Mesenchymal stem cell (in vitro differentiated cells and primary cell): ENCODE data around the gene DDX42.
A peak's percentile ranks its signal among the peaks of the same experiment; 100 is the strongest.

Experiments used
- DNase-seq: peaks from one replicate; pipeline ENCODE4 v3.0.0-alpha.2; 2013
- H2AFZ ChIP-seq: one replicate; pipeline ENCODE4 v1.6.1; 2013; ENCODE audit warnings: low read depth, mild to moderate bottlenecking, control low read depth, inconsistent platforms, low read length, moderate library complexity
- H2AK5ac ChIP-seq: 2 replicates; pipeline ENCODE4 v1.6.1; 2013; ENCODE audit warnings: low read length, moderate library complexity, mild to moderate bottlenecking, inconsistent platforms; ENCODE audit not compliant: severe bottlenecking
- H2BK120ac ChIP-seq: one replicate; pipeline ENCODE4 v1.6.1; 2013; ENCODE audit warnings: low read depth, mild to moderate bottlenecking, inconsistent platforms, low read length, moderate library complexity
- H2BK12ac ChIP-seq, 2 experiments: one replicate each; pipeline ENCODE4 v1.6.1; 2013; ENCODE audit warnings: inconsistent platforms in 2 of 2, low read length in 2 of 2, mild to moderate bottlenecking in 2 of 2, moderate library complexity in 2 of 2, control low read depth in 1 of 2
- H2BK15ac ChIP-seq: one replicate; pipeline ENCODE4 v1.6.1; 2013; ENCODE audit warnings: mild to moderate bottlenecking, low read depth, inconsistent platforms; ENCODE audit not compliant: poor library complexity, severe bottlenecking
- H2BK5ac ChIP-seq: 2 replicates; pipeline ENCODE4 v1.6.1; 2013; ENCODE audit warnings: low read depth, mild to moderate bottlenecking, low read length, control low read depth, inconsistent platforms; ENCODE audit not compliant: poor library complexity, severe bottlenecking
- H3K14ac ChIP-seq, 2 experiments: one replicate each; pipeline ENCODE4 v1.6.1; 2013; ENCODE audit warnings: inconsistent platforms in 2 of 2, low read length in 2 of 2, control low read depth in 1 of 2, mild to moderate bottlenecking in 1 of 2, moderate library complexity in 1 of 2
- H3K18ac ChIP-seq, 2 experiments: one replicate each; pipeline ENCODE4 v1.6.1; 2013; ENCODE audit warnings: inconsistent platforms in 2 of 2, low read length in 2 of 2, control low read depth in 1 of 2, low read depth in 1 of 2, mild to moderate bottlenecking in 1 of 2
- H3K23ac ChIP-seq, 2 experiments: one replicate each; pipeline ENCODE4 v1.6.1; 2013; ENCODE audit warnings: inconsistent platforms in 2 of 2, low read length in 2 of 2, mild to moderate bottlenecking in 2 of 2, moderate library complexity in 2 of 2, control low read depth in 1 of 2
- H3K27ac ChIP-seq: 2 replicates; pipeline ENCODE4 v1.5.1; 2013; ENCODE audit warnings: mild to moderate bottlenecking, moderate library complexity, low read length, control low read depth, inconsistent platforms; ENCODE audit not compliant: poor library complexity, severe bottlenecking
- H3K27me3 ChIP-seq, 2 experiments: 2 replicates each; pipeline versions ENCODE4 v1.6.1 to v1.7.0; 2013; ENCODE audit warnings: low read length in 2 of 2, mild to moderate bottlenecking in 2 of 2, moderate library complexity in 2 of 2, control low read depth in 1 of 2, inconsistent platforms in 1 of 2; ENCODE audit not compliant: control insufficient read depth in 1 of 2, insufficient read depth in 1 of 2
- H3K36me3 ChIP-seq, 2 experiments: 2 replicates each; pipeline versions ENCODE4 v1.6.1 to v1.7.0; 2013; ENCODE audit warnings: low read length in 2 of 2, control low read depth in 1 of 2, inconsistent platforms in 1 of 2, low read depth in 1 of 2, mild to moderate bottlenecking in 1 of 2; ENCODE audit not compliant: insufficient read depth in 2 of 2, control insufficient read depth in 1 of 2
- H3K4ac ChIP-seq, 2 experiments: one replicate each; pipeline ENCODE4 v1.6.1; 2013; ENCODE audit warnings: inconsistent platforms in 2 of 2, low read length in 2 of 2, mild to moderate bottlenecking in 2 of 2, moderate library complexity in 2 of 2, control low read depth in 1 of 2, low read depth in 1 of 2
- H3K4me1 ChIP-seq: 2 replicates; pipeline ENCODE4 v1.6.1; 2013; ENCODE audit warnings: low read depth, low read length, control low read depth; ENCODE audit not compliant: control insufficient read depth, insufficient read depth
- H3K4me2 ChIP-seq: 2 replicates; pipeline ENCODE4 v1.6.1; 2013; ENCODE audit warnings: low read length, mild to moderate bottlenecking, inconsistent platforms; ENCODE audit not compliant: poor library complexity, severe bottlenecking
- H3K4me3 ChIP-seq, 2 experiments: 2 replicates each; pipeline versions ENCODE4 v1.5.1 to v1.7.0; 2013; ENCODE audit warnings: low read length in 2 of 2, mild to moderate bottlenecking in 2 of 2, control low read depth in 1 of 2, low read depth in 1 of 2; ENCODE audit not compliant: insufficient read depth in 1 of 2
- H3K79me1 ChIP-seq: replicated peaks from 2 replicates; pipeline ENCODE4 v1.6.1; 2013; ENCODE audit warnings: mild to moderate bottlenecking, control low read depth, low read length, inconsistent platforms; ENCODE audit not compliant: poor library complexity, severe bottlenecking
- H3K9ac ChIP-seq: 2 replicates; pipeline ENCODE4 v1.7.0; 2013; ENCODE audit warnings: mild to moderate bottlenecking, low read length, moderate library complexity
- H3K9me3 ChIP-seq: 2 replicates; pipeline ENCODE4 v1.7.0; 2013; ENCODE audit warnings: mild to moderate bottlenecking, low read length; ENCODE audit not compliant: control insufficient read depth
- H4K8ac ChIP-seq: one replicate; pipeline ENCODE4 v1.6.1; 2013; ENCODE audit warnings: inconsistent platforms, mild to moderate bottlenecking, low read length, moderate library complexity
- H4K91ac ChIP-seq: one replicate; pipeline ENCODE4 v1.6.1; 2013; ENCODE audit warnings: mild to moderate bottlenecking, low read length, inconsistent platforms
- WGBS: methylation state at CpG from one replicate; pipeline ENCODE4 v1.1.7; 2013; ENCODE audit warnings: mixed read lengths; 5-methylcytosine and 5-hydroxymethylcytosine counted together

DDX42 gene

DNA sequence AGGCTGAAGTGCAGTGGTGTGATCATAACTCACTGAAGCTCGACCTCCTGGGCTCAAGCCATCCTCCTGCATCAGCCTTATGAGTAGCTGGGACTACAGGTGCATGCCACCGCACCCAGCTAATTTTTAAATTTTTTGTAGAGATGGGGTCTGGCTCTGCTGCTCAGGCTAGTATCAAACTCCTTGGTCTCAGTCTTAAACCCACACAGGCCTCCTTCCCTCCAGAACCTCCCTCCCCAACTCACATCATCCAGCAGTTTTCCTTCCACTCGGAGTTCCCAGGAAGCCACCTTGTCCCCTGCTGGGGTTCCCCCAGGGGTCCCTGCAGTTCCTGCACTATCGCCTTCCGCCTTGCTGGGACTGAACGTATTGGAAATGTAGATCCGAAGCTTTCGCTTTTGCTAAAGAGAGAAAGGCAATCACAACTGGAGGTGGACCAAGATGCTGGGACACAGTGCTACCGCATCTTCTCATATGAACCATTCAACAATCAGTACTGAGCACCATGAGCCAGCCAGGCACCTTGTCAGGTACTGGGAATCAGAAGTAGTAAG, 61.3 kb downstream of the DDX42 start:
- no peak overlapping the region for H3K4me2 ChIP-seq
- H3K18ac ChIP-seq: no peak overlapping the region
- H3K4me1 ChIP-seq: peaks cover 22% of the 10 kb centered on the region
- no peak overlapping the region for H2BK120ac ChIP-seq
- H3K36me3 ChIP-seq: peaks cover 72 to 77% of the 10 kb centered on the region in 2 experiments
- peaks cover 56% of the 10 kb centered on the region for H3K79me1 ChIP-seq
- no peaks in the 10 kb centered on the region for H3K9me3 ChIP-seq
- no peak overlapping the region for H2AFZ ChIP-seq
- no peak overlapping the region for H2BK15ac ChIP-seq
- DNase-seq: no peak
- H3K27ac ChIP-seq: no peak overlapping the region
- H4K8ac ChIP-seq: no peak overlapping the region
- H3K4ac ChIP-seq: no peak overlapping the region
- no peak overlapping the region for H2BK5ac ChIP-seq
- WGBS: 91% methylated on average over 9 of the region's 9 CpGs
- no peak overlapping the region for H3K4me3 ChIP-seq
- no peak overlapping the region for H3K14ac ChIP-seq
- H2BK12ac ChIP-seq: no peak overlapping the region
- H2AK5ac ChIP-seq: no peak overlapping the region
- H3K9ac ChIP-seq: no peak overlapping the region
- no peak overlapping the region for H4K91ac ChIP-seq
- H3K23ac ChIP-seq: no peak overlapping the region
- no peaks in the 10 kb centered on the region for H3K27me3 ChIP-seq

DNA sequence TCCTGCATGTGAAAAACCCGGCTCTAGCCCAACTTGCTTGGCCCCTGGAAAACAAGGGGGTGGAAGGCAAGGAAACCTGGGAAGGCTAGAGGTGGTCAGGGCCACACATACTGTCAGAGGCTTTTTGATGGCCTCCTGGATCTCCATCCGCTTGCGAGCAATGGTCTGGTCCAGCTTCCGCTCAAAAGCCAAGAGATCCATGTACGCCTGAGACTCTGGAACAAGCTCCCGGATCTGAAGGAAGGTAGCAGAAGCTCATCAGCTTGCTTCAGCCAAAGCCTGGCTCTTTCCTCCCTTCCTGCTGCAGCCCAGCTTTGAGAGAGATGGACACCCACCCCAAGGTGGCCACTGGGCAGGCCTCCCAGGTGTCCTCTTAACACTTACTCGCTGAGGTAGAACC, 62.8 kb downstream of the DDX42 start:
- H3K14ac ChIP-seq: no peak overlapping the region
- H3K79me1 ChIP-seq: peaks cover 44% of the 10 kb centered on the region
- no peak overlapping the region for H2BK12ac ChIP-seq
- H3K27me3 ChIP-seq: no peaks in the 10 kb centered on the region
- no peak overlapping the region for H3K27ac ChIP-seq
- WGBS: 93% methylated on average over 7 of the region's 7 CpGs
- H3K9me3 ChIP-seq: no peaks in the 10 kb centered on the region
- no peak overlapping the region for H4K8ac ChIP-seq
- H2AK5ac ChIP-seq: no peak overlapping the region
- H2AFZ ChIP-seq: no peak overlapping the region
- no peak overlapping the region for H4K91ac ChIP-seq
- no peak overlapping the region for H3K4me2 ChIP-seq
- H3K23ac ChIP-seq: no peak overlapping the region
- no peak for DNase-seq
- H3K9ac ChIP-seq: no peak overlapping the region
- H3K4me1 ChIP-seq: peaks cover 34% of the 10 kb centered on the region
- H2BK120ac ChIP-seq: no peak overlapping the region
- H3K18ac ChIP-seq: no peak overlapping the region
- H2BK15ac ChIP-seq: no peak overlapping the region
- H3K36me3 ChIP-seq: peaks cover 57 to 61% of the 10 kb centered on the region in 2 experiments
- H3K4me3 ChIP-seq: no peak overlapping the region
- no peak overlapping the region for H3K4ac ChIP-seq
- no peak overlapping the region for H2BK5ac ChIP-seq

DNA sequence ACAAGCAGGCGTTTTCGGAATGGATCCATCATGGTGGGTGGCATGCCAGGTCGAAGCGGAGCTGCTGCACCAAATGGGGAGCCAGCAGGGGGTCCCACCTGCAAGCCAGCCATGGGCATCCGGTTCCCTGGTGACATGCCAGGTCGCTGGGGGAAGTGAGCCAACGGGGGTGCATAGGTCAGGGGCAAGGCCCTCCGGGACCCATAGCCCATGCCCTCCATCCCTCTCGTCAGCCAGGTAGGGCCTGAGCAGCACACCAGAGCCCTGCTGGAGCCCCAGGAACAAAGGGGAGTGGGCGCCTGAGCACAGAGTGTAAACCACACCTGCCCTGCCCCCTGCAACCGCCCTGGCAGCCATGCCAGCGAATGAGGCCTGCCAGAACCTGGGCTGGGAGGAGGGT, 63.5 kb downstream of the DDX42 start:
- Histone ChIP-seq H3K79me1 (peaks cover 43% of the 10 kb centered on the region), H3K23ac (no peak overlapping the region), H3K27ac (no peak overlapping the region), H3K4me3 (no peak overlapping the region), H3K9ac (no peak overlapping the region), H2BK15ac (no peak overlapping the region), H4K8ac (peak overlapping the region; percentile 31), H3K4me1 (peaks cover 34% of the 10 kb centered on the region), H2BK5ac (peak overlapping the region; percentile 19), H3K4ac (no peak overlapping the region), H3K27me3 (no peaks in the 10 kb centered on the region), H3K18ac (no peak overlapping the region), H2AFZ (no peak overlapping the region), H3K36me3 (peaks cover 50 to 55% of the 10 kb centered on the region in 2 experiments), H3K14ac (no peak overlapping the region), H3K9me3 (no peaks in the 10 kb centered on the region), H3K4me2 (no peak overlapping the region), H2AK5ac (no peak overlapping the region), H4K91ac (no peak overlapping the region), H2BK12ac (no peak overlapping the region), H2BK120ac (no peak overlapping the region)
- DNase-seq: no peak
- WGBS: 99% methylated on average over 12 of the region's 12 CpGs

DNA sequence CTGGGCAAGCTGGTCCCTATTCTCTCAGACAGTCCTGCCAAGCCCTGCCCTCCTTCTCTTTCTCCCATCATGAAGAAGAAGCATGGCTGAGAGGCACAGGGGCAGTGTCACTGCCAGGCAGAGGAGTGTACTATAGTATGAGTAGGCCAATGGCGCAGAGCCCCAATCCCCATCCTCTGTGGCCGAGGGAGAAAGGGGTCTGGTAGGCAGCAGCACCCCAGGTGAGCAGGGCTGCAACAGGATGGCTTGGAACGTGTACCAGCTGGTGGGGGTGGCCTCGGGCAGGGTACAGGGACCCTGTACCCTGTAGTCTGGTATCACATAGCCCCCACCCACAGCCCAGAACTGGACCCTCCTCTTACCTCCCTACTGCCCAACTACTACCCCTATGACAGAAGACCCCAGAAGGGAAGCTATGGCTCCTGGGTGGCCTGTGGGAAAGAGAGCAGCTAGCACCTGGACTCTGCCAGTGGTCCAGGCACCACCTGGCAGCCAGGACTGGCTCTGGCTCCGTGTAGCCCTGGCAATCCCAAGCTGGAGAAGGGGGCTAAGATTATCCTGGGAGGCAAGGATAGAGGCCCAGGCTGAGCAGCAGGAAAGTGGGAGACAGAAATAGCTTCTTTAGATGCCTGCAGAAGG, 64.1 kb downstream of the DDX42 start:
- H3K79me1 ChIP-seq: peaks cover 41% of the 10 kb centered on the region
- peak overlapping the region; percentile 27 for H4K8ac ChIP-seq
- H3K36me3 ChIP-seq: peaks cover 44 to 49% of the 10 kb centered on the region in 2 experiments
- peak overlapping the region; percentile 3 for H2BK15ac ChIP-seq
- H2BK120ac ChIP-seq: no peak overlapping the region
- H3K9me3 ChIP-seq: no peaks in the 10 kb centered on the region
- no peak overlapping the region for H2BK5ac ChIP-seq
- H2BK12ac ChIP-seq: no peak overlapping the region
- H3K23ac ChIP-seq: peak overlapping the region in 1 of 2 experiments; percentile 2
- no peaks in the 10 kb centered on the region for H3K27me3 ChIP-seq
- H2AFZ ChIP-seq: no peak overlapping the region
- H3K27ac ChIP-seq: no peak overlapping the region
- no peak overlapping the region for H3K14ac ChIP-seq
- H3K4me2 ChIP-seq: no peak overlapping the region
- peak overlapping the region; percentile 61 for H4K91ac ChIP-seq
- WGBS: 92% methylated on average over 5 of the region's 5 CpGs
- peak overlapping the region in 1 of 2 experiments; percentile 63 for H3K18ac ChIP-seq
- no peak for DNase-seq
- H3K4ac ChIP-seq: peak overlapping the region in 1 of 2 experiments; percentile 63
- H3K9ac ChIP-seq: peak overlapping the region; percentile 77
- H3K4me1 ChIP-seq: peaks cover 34% of the 10 kb centered on the region
- H2AK5ac ChIP-seq: peak overlapping the region; percentile 64
- peak overlapping the region in 1 of 2 experiments; percentile 60 for H3K4me3 ChIP-seq
